HG02588 (cell line): ENCODE data around the gene FCER2.

ENCODE experiments used
- ATAC-seq: cut with Tn5 transposase; IDR thresholded peaks from one replicate; pipeline ENCODE4 v1.9.1; 2021; ENCODE audit warnings: mild to moderate bottlenecking, moderate library complexity; ENCODE audit not compliant: unreplicated experiment

The FCER2 gene

GRCh38 chr19:7704280-7705060 lies 2.5 kb upstream of the FCER2 start:
- no peak for ATAC-seq

GRCh38 chr19:7703332-7703731 lies 1.4 kb upstream of the FCER2 start:
- ATAC-seq: no peak

DNA sequence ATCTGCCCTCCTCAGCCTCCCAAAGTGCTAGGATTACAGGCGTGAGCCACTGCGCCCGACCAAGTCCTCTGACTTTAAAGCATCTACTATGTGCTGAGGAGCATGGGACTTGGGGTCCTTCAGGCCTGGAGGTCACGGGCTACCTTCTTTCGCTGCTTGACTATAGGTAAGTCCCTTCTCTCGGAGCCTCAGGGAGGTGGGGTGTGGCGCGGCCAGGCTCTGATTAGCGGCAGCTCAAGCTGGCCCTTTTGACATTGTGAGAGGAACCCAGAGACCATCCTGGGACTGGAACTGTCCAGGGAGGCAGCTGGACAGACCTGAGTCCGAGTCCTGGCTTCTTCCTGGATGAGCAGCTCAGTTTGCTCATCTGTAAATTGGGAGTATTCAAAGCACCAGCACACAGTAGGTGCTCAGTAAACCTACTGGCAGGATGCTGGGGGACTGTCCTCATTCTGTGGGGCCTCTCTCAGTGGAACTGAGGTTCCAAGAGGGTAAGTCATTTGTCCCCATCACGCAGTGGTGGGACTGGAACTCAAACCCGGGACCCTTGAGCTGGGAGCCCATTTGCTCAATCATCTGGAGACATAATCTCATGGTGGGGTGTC lies 780 bp downstream of the FCER2 start:
- no peak for ATAC-seq

DNA sequence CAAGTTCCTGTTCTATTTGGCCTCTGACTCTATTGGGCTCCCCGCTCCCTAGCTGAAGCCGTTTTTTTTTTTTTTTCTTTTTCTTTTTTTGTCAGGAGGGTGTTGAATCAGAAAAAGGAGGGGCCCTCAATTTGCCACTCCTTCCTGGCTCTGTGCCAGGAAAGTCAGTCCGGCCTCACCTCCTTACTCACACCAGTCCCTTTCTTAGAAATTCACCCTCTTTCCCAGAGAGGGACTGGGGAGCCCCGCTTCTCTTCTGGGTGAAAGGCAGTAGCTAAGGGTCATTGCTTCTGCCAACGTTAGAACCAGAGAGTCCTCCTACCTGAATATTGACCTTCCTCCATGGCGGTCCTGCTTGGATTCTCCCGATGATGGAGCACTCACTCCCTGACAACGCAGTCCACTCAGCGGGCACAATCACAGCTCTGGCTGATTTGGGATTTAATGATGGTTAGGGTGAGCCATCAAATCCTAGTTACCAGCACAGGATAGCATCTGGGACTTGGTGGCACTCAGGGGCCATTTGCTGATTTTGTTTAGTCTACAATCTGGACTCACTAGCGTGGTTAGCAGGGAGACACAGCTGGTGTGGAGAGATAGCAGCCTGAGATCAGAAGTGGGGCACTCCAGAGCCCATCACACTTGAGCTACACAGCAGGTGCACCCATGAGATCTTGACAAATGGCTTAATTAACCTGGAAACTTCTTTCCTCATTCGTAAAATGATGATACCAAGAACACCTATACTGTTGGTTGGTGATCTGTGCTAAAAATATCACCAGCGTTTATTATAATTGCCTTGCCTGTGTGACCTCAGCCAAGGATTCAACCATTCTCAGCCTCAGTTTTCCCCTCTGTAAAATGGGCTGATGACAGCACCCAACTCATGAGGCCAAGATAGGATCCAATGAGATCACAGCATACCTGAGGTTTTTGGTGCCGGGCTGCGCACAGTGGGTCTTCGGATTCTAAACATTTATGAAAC lies 2.2 kb downstream of the FCER2 start:
- no peak for ATAC-seq

DNA sequence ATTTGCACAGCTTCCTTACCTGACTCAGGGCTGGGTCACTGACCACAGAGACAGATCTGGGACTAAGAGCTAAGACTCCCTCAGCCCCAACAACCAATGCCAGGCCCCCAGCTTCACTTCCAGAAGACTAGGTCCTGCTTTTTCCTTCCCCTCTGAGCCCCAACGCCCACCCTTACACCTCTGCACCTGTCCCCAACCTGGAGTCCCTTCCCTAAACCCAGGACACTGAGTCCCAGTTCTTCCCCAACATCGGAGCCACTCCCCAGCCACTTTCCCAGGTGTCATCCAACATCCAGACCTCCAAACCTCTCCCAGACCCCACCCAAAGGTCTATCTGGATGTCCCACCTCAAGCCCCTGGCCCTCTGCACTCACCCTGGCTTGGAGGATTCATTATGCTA lies 2.9 kb downstream of the FCER2 start:
- ATAC-seq: no peak

GRCh38 chr19:7698583-7698982 lies 3.3 kb downstream of the FCER2 start:
- no peak for ATAC-seq

- ATAC-seq: no peak
Observed at GRCh38 chr19:7697721-7698287, 4.1 kb downstream of the FCER2 start.

DNA sequence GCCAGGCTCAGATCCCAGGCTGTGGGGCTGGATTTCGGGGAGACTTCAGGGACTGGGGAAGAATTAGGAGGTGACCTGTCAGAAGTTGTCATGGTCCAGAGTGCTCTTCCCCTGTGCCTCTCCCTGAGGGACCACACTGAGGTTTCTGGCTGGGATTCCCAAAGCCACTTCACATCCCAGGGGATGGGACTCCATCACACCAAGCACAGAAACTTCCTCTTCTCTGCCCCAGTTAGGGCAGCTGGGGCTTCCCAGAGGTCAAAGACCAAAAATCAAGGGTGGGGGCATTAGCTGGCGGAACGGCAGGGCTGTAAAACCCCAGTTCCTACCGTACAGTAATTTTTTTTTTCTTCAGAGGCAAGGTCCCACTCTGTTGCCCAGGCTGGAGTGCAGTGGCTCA lies 7.4 kb downstream of the FCER2 start:
- no peak for ATAC-seq

DNA sequence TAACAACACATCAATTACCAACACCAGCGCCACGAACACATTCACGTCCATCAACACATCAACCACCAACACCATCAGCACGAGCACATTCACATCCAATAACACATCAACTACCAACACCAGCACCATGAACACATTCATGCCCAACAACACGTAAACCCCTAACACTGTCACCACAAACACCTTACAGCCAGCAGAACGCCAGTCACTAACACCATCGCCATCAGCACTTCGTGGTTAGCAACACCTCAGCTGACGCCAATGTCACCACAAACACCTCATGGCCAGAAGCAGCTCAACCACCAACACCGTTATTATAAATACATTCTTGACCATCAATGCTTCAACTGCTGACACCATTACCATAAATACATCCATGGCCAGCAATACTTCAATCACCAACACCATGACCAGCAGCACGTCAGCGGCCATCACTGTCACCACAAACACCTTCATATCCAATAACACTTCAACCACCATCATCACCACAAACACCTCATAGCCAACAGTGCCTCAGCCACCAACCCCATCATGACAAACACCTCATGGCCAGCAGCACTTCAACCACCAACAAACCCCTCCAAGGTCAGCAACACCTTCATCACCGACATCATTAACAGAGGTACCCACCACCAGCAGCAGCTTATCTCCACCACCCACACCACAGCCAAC lies 9.4 kb downstream of the FCER2 start:
- no peak for ATAC-seq

DNA sequence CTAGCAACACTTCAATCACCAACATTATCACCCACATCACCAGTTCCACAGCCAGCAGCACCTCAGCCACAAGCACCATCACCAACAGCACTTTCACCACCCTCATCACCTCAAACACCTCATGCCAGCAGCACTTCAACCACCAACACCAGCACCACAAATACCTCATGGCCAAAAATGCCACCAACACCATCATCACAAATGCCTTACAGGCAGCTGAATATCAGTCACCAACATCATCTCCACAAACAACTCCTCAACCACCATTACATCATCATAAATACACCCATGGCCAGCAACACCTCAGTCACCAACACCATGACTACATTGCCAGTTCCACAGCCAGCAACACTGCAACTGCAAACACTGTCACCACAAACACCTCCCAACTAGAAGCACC lies 10.4 kb downstream of the FCER2 start:
- ATAC-seq: no peak

- no peak for ATAC-seq
Observed at GRCh38 chr19:7690779-7691258, 11.1 kb downstream of the FCER2 start.

DNA sequence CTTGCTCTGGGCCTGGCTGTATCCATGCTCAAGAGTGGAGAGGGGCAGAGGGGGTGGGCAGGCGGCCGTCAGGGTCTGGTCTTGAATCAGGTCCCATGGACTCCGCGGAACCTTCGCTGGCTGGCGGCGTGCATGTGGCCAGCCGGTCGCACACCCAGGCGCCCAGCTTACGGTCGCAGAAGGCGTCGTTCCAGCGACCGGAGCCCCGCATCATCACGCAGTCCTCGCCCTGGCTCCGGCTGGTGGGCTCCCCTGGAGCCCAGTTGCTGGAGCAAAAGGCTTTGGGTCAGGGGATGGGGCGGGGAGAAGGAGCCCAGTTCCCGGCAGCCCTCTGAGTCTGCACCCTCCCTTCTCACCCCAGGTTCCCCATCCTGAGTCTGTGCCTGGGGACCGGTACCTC lies 12.8 kb downstream of the FCER2 start:
- ATAC-seq: no peak

- ATAC-seq: no peak
Observed at GRCh38 chr19:7687177-7687576, 14.8 kb downstream of the FCER2 start.

DNA sequence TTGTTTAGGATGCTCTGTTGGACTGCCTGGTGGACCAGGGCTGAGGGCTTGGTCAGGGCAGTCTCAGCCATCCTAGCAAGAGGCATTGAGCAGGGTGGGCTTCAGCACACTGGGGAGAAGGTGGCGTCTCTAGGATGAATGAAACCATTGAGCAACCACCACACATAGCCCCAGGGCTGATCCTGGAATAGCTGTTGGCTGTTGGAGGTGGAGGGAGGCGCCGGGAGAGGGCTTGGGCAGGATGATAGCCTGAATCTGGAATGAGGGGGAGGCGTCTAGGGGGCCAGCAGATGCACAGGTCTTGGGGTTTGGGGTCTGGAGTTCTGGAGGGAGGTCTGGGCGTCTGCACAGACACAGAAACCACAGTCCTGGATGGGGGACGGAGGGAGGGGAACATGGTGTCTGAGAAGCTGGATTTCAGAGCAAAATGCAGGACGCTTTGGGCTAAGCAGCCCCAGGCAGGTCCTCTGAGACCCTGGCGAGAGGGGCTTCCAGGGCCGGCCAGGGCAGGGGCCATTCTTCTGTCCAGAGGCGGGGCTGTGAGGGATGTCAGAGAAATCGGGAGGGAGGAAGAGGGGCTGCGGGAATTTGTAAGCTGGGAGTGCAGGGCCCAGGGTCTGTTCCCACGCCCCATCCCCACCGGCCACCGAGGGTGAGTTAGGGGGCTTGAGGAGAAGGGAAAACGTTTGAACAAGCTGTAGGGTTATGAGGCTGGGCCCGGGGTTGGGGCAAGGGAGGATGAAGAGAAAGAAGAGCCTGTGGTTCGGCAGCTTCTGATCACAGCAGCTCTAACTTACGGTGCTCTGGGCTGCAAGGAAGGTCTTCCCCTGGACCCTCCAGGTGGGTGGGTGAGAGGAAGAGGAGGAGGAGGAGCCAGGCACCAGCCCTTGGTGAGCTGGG lies 16.1 kb downstream of the FCER2 start:
- no peak for ATAC-seq

DNA sequence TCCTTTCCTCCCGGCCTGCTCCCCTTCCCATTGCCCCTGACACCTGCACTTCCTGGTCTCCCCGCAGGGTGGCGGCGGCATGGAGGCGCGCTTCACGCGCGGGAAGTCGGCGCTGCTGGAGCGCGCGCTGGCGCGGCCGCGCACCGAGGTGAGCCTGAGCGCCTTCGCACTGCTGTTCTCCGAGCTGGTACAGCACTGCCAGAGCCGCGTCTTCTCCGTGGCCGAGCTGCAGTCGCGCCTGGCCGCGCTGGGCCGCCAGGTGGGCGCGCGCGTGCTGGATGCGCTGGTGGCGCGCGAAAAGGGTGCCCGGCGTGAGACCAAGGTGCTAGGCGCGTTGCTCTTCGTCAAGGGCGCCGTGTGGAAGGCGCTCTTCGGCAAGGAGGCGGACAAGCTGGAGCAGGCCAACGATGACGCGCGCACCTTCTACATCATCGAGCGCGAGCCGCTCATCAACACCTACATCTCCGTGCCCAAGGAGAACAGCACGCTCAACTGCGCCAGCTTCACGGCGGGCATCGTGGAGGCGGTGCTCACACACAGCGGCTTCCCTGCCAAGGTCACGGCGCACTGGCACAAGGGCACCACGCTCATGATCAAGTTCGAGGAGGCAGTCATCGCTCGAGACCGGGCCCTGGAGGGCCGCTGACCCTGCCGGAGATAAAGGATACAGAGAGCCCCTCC lies 19.6 kb downstream of the FCER2 start:
- ATAC-seq: no peak

DNA sequence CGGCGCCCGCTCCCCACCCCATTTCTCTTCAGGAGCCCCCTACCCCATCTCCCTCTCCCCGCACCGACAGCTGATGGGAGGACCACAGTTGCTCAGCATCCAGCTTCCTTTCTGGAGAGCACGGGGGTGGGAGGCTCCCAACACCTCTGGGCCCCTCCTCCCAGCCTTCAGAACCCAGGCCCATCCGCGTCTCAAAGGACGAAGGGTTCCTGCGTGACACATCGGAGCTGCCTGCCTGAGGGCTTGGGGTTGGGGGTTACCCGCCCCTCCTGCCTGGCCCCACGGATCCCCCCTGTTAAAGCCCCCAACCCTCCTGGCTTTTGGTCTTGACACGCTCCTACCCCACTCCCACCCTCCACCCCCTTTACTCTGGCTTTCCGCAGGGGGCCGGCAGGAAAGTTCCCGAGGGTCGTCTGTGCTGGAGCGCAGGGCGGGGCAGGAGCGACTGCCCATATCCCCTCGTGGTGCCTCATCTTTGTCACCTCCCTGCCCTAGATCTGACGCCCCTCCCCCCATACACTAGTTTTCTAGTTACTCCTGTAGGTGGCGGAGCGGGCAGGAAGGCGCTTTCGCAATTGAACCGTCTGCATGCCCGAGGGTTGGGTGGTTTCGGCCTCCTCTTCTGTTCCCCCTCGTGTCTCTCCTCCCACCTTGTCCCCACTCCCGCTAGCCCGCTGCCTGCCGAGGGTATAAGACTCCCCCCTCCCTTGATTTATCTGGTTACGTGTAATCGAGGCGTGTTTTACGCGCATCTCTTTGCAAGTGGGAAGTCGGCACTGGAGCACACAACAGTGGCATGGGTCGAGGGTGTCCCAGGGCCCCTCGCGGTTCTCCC lies 20.4 kb downstream of the FCER2 start:
- ATAC-seq: no peak

- ATAC-seq: no peak
Observed at GRCh38 chr19:7680606-7681339, 21.2 kb downstream of the FCER2 start, which contains the start of gene TRAPPC5. Gene TRAPPC5 (plus strand): TSS chr19:7680833. CDS start chr19:7682254, 1,421 bp downstream.
